ENCODE measurements around the gene GULP1. TPM values are rescaled to one million over a fixed set of nuclear protein-coding genes. Genes with fewer than 3 reads are reported as not detected.
"Not testable (repeated sequence)": the region's sequence is repeated elsewhere in the genome, so short reads cannot be mapped to it uniquely, and the experiment has no call there.

Gene GULP1
- total RNA-seq, 1 experiment from 2014 or later, result 86.8 TPM

GRCh38 chr2:188282907-188283306 lies 8.8 kb upstream of the GULP1 start:
- intact Hi-C loops (cut with micrococcal nuclease; ENCODE audit: unreplicated experiment), result no loop called here
- Mint-ChIP-seq H3K27ac (ENCODE audit: unreplicated experiment) (no peak overlapping the region), H3K9me3 (ENCODE audit: low read depth, unreplicated experiment) (peaks cover 5% of the 10 kb centered on the region), H3K4me3 (ENCODE audit: low read depth, unreplicated experiment) (no peak overlapping the region), H3K36me3 (ENCODE audit: insufficient read depth, unreplicated experiment) (no peaks in the 10 kb centered on the region), H3K4me1 (ENCODE audit: low read depth, unreplicated experiment) (peaks cover 22% of the 10 kb centered on the region), H3K27me3 (ENCODE audit: unreplicated experiment) (no peaks in the 10 kb centered on the region)
- DNase-seq, result no peak
- TF ChIP-seq CTCF (IDR thresholded peaks at IDR 0.05; ENCODE audit: unreplicated experiment), result no peak
- CTCF ChIA-PET, result no interaction called here
- no TSS peak for BruUV-seq (replicated peaks)

- H3K9me3 Mint-ChIP-seq (ENCODE audit: low read depth, unreplicated experiment); DNase-seq; H3K27me3 Mint-ChIP-seq (ENCODE audit: unreplicated experiment); intact Hi-C loops (cut with micrococcal nuclease; ENCODE audit: unreplicated experiment); H3K27ac Mint-ChIP-seq (ENCODE audit: unreplicated experiment); CTCF ChIA-PET; BruUV-seq (replicated peaks); H3K4me3 Mint-ChIP-seq (ENCODE audit: low read depth, unreplicated experiment); H3K36me3 Mint-ChIP-seq (ENCODE audit: insufficient read depth, unreplicated experiment): not testable (repeated sequence)
- peaks cover 24% of the 10 kb centered on the region for H3K4me1 Mint-ChIP-seq (ENCODE audit: low read depth, unreplicated experiment)
Observed at GRCh38 chr2:188284251-188284650, 7.4 kb upstream of the GULP1 start.

- Mint-ChIP-seq H3K9me3 (ENCODE audit: low read depth, unreplicated experiment) (peaks cover 5% of the 10 kb centered on the region), H3K27ac (ENCODE audit: unreplicated experiment) (no peak overlapping the region), H3K4me3 (ENCODE audit: low read depth, unreplicated experiment) (no peak overlapping the region), H3K4me1 (ENCODE audit: low read depth, unreplicated experiment) (peaks cover 28% of the 10 kb centered on the region), H3K36me3 (ENCODE audit: insufficient read depth, unreplicated experiment) (no peaks in the 10 kb centered on the region), H3K27me3 (ENCODE audit: unreplicated experiment) (no peaks in the 10 kb centered on the region)
- CTCF ChIA-PET, result no interaction called here
- intact Hi-C loops (cut with micrococcal nuclease; ENCODE audit: unreplicated experiment), result no loop called here
- no TSS peak for BruUV-seq (replicated peaks)
- no peak for TF ChIP-seq CTCF (IDR thresholded peaks at IDR 0.05; ENCODE audit: unreplicated experiment)
- no peak for DNase-seq
Observed at GRCh38 chr2:188285049-188285448, 6.6 kb upstream of the GULP1 start.

GRCh38 chr2:188285774-188286173 lies 5.9 kb upstream of the GULP1 start:
- H3K4me3 Mint-ChIP-seq (ENCODE audit: low read depth, unreplicated experiment), result no peak overlapping the region
- no peaks in the 10 kb centered on the region for H3K27me3 Mint-ChIP-seq (ENCODE audit: unreplicated experiment)
- intact Hi-C loops (cut with micrococcal nuclease; ENCODE audit: unreplicated experiment), result no loop called here
- no TSS peak for BruUV-seq (replicated peaks)
- CTCF ChIA-PET, result no interaction called here
- no peak for TF ChIP-seq CTCF (IDR thresholded peaks at IDR 0.05; ENCODE audit: unreplicated experiment)
- peaks cover 5% of the 10 kb centered on the region for H3K9me3 Mint-ChIP-seq (ENCODE audit: low read depth, unreplicated experiment)
- DNase-seq, result no peak
- peaks cover 4% of the 10 kb centered on the region for H3K36me3 Mint-ChIP-seq (ENCODE audit: insufficient read depth, unreplicated experiment)
- no peak overlapping the region for H3K27ac Mint-ChIP-seq (ENCODE audit: unreplicated experiment)
- H3K4me1 Mint-ChIP-seq (ENCODE audit: low read depth, unreplicated experiment), result peaks cover 26% of the 10 kb centered on the region

DNA sequence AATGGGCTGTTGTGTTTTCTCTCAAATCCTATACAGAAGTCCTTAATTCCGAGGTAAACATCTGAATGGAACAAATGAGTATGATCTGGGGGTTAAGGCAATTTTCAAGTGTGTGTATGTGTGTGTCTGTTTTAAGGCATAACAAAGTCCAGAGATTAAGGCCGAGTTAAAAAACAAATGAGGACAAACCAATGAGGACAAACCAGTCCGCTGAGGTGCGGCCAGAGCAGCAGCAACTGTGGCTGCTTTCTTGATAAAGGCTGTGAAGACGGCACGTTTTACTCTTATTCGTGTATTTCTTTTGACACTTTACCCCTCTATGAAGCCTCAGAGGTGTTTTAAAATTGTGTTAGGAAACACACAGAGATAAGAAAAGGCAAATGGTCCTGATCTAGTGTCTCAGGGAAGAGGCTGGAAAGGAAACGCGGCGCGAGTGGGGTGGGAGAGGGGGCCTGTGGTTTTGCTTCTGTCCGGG lies 495 bp upstream of the GULP1 start:
- Mint-ChIP-seq H3K36me3 (ENCODE audit: insufficient read depth, unreplicated experiment) (peaks cover 57% of the 10 kb centered on the region), H3K27me3 (ENCODE audit: unreplicated experiment) (no peaks in the 10 kb centered on the region), H3K4me3 (ENCODE audit: low read depth, unreplicated experiment) (peak overlapping the region; percentile 95), H3K4me1 (ENCODE audit: low read depth, unreplicated experiment) (peaks cover 13% of the 10 kb centered on the region), H3K27ac (ENCODE audit: unreplicated experiment) (peak overlapping the region; percentile 96), H3K9me3 (ENCODE audit: low read depth, unreplicated experiment) (no peaks in the 10 kb centered on the region)
- BruUV-seq (replicated peaks), result no TSS peak
- DNase-seq, result peak; percentile 18
- no peak for TF ChIP-seq CTCF (IDR thresholded peaks at IDR 0.05; ENCODE audit: unreplicated experiment)
- intact Hi-C loops (cut with micrococcal nuclease; ENCODE audit: unreplicated experiment), result loop anchor here (2.0 to 5.0 kb wide), 2 partner anchors 78 to 739 kb away; partner anchors contain the start of gene TFPI
- CTCF ChIA-PET, result interaction anchor here (1.4 kb wide), 1 partner anchor 185 kb away, joined by 6 read pairs; no protein-coding TSS in a partner anchor
